ENCODE results near the gene HEPHL1.
"Not testable (repeated sequence)": the region's sequence is repeated elsewhere in the genome, so short reads cannot be mapped to it uniquely, and the experiment has no call there.

Gene HEPHL1

DNA sequence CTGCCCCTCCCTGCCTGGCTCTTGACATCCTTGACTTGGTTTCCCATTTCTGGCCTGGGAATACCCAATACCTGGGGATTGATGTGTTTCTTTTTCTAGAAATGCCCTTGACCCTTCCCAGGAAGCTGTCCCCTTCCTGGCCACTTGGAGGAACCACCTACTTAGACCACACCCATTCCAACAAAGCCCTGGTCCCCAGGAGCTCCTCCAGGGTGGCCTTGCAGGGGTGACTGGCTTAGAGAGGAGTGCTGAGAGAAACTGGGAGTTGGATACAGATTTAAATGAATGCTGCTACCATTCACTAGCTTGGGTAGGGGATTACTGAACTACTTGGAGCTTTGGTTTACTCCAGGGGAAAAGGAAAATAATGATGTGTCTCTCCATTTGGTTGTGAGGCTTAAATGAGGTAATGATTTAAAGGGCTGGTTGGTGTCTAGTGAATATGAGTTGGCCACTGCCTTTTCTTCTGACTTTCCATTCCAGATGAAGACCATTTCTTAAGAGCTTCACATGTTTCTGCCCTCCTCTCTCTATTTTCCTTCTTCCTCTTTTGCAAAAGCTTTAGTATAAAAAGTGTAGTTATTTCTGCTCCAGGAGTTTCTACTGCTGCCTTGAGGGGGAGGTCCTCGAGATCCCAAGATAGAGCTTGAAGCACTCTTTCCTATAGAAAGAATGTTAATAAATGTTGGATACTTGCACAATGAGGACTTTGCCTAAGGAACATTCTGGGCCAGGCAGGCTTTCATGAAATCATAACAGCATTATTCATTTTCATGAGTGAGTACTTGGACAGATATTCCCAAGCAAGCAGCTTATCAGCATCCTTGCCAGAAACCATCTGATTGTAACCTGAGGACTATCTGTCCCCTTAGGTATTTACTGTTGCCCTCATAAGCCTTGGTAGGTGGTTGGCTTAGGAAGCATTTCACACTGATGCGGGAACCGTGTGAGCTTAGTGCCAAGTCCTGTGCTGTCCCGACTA lies 129.8 kb downstream of the HEPHL1 start:
- no peak for DNase-seq (ENCODE audit: low read depth, low spot score)

GRCh38 chr11:94151903-94152677 lies 130.9 kb downstream of the HEPHL1 start:
- DNase-seq (ENCODE audit: low read depth, low spot score): peak; percentile 48

- DNase-seq (ENCODE audit: low read depth, low spot score): no peak
Observed at GRCh38 chr11:94152678-94153065, 131.5 kb downstream of the HEPHL1 start.

- no peak for DNase-seq (ENCODE audit: low read depth, low spot score)
Observed at GRCh38 chr11:94153320-94153719, 132.2 kb downstream of the HEPHL1 start.

DNA sequence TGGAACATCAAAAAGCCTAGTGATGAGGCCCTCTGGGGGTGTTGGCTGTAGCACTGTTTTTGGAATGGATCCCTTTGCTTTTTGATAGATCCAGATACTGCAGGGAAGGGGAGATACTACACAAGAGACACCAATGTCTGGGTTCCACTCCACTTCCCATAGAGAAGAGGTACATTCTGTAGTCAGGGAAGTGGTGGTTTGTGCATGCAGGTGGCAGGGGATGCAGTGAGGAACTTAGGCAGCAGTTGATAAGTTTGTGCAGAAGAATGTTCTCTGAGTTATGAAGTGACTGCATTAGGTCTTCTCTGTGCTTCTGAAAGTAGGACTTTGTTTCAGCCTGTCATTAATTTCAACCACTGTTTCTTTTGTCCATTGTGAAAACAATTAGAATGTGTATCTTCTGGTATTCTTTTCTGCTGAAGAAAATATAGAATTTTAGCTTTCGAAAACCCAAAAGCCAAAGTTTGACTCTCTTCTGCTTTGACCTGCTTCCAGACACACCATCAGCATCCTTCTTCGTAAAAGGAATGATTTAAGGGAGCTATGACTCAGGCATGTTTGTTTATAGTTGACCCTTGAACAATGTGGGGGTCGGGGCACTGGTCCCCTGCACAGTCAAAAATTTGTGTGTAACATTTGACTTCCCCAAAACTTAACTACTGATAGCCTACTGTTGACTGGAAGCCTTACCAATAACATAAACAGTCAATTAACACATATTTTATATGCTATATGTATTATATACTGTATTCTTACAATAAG lies 133.1 kb downstream of the HEPHL1 start:
- DNase-seq (ENCODE audit: low read depth, low spot score): no peak

- DNase-seq (ENCODE audit: low read depth, low spot score): not testable (repeated sequence)
Observed at GRCh38 chr11:94157339-94157738, 136.2 kb downstream of the HEPHL1 start.
